ENCODE data around the gene MAGEA4.

The MAGEA4 gene

GRCh38 chrX:151973851-151974335 lies 61.2 kb downstream of the MAGEA4 start:
- Histone ChIP-seq H3K27ac (ENCODE audit: low read depth, low read length) (no peak overlapping the region), H3K9ac (ENCODE audit: low read length) (no peak overlapping the region), H3K4me3 (ENCODE audit: insufficient read depth, low read length, poor library complexity, severe bottlenecking) (no peak overlapping the region), H4K20me1 (ENCODE audit: low read depth, low read length) (no peaks in the 10 kb centered on the region), H3K4me2 (ENCODE audit: low read depth, low read length, poor library complexity, severe bottlenecking) (no peak overlapping the region), H3K27me3 (ENCODE audit: low read length) (no peaks in the 10 kb centered on the region), H3K79me2 (ENCODE audit: insufficient read depth, low read length) (no peaks in the 10 kb centered on the region), H2AFZ (ENCODE audit: low read depth, low read length, severe bottlenecking) (no peak overlapping the region), H3K36me3 (ENCODE audit: low read length) (no peaks in the 10 kb centered on the region), H3K9me3 (ENCODE audit: insufficient read depth, low read length) (no peaks in the 10 kb centered on the region), H3F3A (ENCODE audit: insufficient read depth) (no peaks in the 10 kb centered on the region), H3K9me2 (replicated peaks; ENCODE audit: insufficient read depth, low read length) (no peaks in the 10 kb centered on the region)
- TF ChIP-seq CTCF (IDR thresholded peaks at IDR 0.05; ENCODE audit: insufficient read depth, low read length, poor library complexity, severe bottlenecking) = no peak
- TF ChIP-seq EZH2phosphoT487 (conservative IDR thresholded peaks at IDR 0.05; ENCODE audit: low read length) = no peak
